22Rv1 (cell line): ENCODE measurements around the gene KDM4C.

Source experiments
- CTCF ChIP-seq: fragments of 450-650 bp; IDR thresholded peaks from 2 replicates; pipeline ENCODE4 v1.5.1; 2017; ENCODE audit warnings: mild to moderate bottlenecking
- ZFX ChIP-seq: fragments of 450-650 bp; IDR thresholded peaks from 2 replicates; pipeline ENCODE4 v1.6.1; 2017; ENCODE audit warnings: antibody characterized with exemption, borderline replicate concordance

- TF ChIP-seq CTCF (no peak), ZFX (no peak)
These were observed 61.3 kb downstream of the KDM4C start for GRCh38 chr9:6819112-6819511.
